Central memory CD8-positive, alpha-beta T cell (primary cell): ENCODE data around the gene ZDHHC5.
"Not testable (repeated sequence)": the region's sequence is repeated elsewhere in the genome, so short reads cannot be mapped to it uniquely, and the experiment has no call there.

Source experiments
- ATAC-seq: fragments of 150-1000 bp; cut with Tn5 transposase; replicated peaks from 2 replicates; pipeline ENCODE4 v1.10.0; 2022; ENCODE audit warnings: mild to moderate bottlenecking, moderate FRiP score, moderate number of reproducible peaks; ENCODE audit not compliant: poor library complexity, severe bottlenecking; ENCODE audit errors: extremely low read depth
- DNase-seq, 2 donors: peaks; one replicate each; pipeline ENCODE4 v3.0.0; 2021; ENCODE audit warnings: low spot score in 2 of 2
- H3K27ac Mint-ChIP-seq: one replicate; pipeline ENCODE4 v1.8.0; 2022; ENCODE audit warnings: low read depth, mild to moderate bottlenecking, moderate library complexity, mixed read lengths
- H3K27me3 Mint-ChIP-seq: one replicate; pipeline ENCODE4 v1.8.0; 2022; ENCODE audit warnings: mixed read lengths
- H3K36me3 Mint-ChIP-seq: one replicate; pipeline ENCODE4 v1.8.0; 2022; ENCODE audit warnings: mild to moderate bottlenecking, moderate library complexity, mixed read lengths; ENCODE audit not compliant: insufficient read depth
- H3K4me1 Mint-ChIP-seq: one replicate; pipeline ENCODE4 v1.8.0; 2022; ENCODE audit warnings: mixed read lengths
- H3K4me3 Mint-ChIP-seq: one replicate; pipeline ENCODE4 v1.8.0; 2022; ENCODE audit warnings: mild to moderate bottlenecking, moderate library complexity, mixed read lengths
- H3K9me3 Mint-ChIP-seq: one replicate; pipeline ENCODE4 v1.8.0; 2022; ENCODE audit warnings: mixed read lengths

ZDHHC5 gene

GRCh38 chr11:57647960-57648800 is 19.7 kb upstream of the ZDHHC5 start:
- H3K36me3 Mint-ChIP-seq, result peaks cover 13% of the 10 kb centered on the region
- H3K9me3 Mint-ChIP-seq, result no peaks in the 10 kb centered on the region
- peak overlapping the region; percentile 83 for H3K4me3 Mint-ChIP-seq
- peaks cover 32% of the 10 kb centered on the region for H3K4me1 Mint-ChIP-seq
- peak overlapping the region; percentile 89 for H3K27ac Mint-ChIP-seq
- ATAC-seq, result no peak
- no peak for DNase-seq
- peaks cover 60% of the 10 kb centered on the region for H3K27me3 Mint-ChIP-seq

- Mint-ChIP-seq H3K27ac (peak overlapping the region; percentile 89), H3K4me1 (peaks cover 35% of the 10 kb centered on the region), H3K36me3 (peaks cover 13% of the 10 kb centered on the region), H3K4me3 (peak overlapping the region; percentile 83), H3K9me3 (no peaks in the 10 kb centered on the region), H3K27me3 (peaks cover 51% of the 10 kb centered on the region)
- ATAC-seq, result peak; percentile 9
- DNase-seq, result no peak
These were observed 18.8 kb upstream of the ZDHHC5 start for GRCh38 chr11:57648801-57649735.

GRCh38 chr11:57649826-57650738 is 17.8 kb upstream of the ZDHHC5 start, which contains the start of gene YPEL4:
TSS of gene YPEL4 (minus strand) at chr11:57649912. CDS start at chr11:57647107, 2,805 bp downstream.
- H3K36me3 Mint-ChIP-seq, result peaks cover 13% of the 10 kb centered on the region
- peaks cover 35% of the 10 kb centered on the region for H3K4me1 Mint-ChIP-seq
- ATAC-seq (peak; percentile 89), DNase-seq (peak; percentile 48 to 55)
- peak within 1 kb of the TSS; percentile 89 for H3K27ac Mint-ChIP-seq
- no peaks in the 10 kb centered on the region for H3K9me3 Mint-ChIP-seq
- peaks cover 41% of the 10 kb centered on the region for H3K27me3 Mint-ChIP-seq
- H3K4me3 Mint-ChIP-seq, result peak within 1 kb of the TSS; percentile 83

- no peak for ATAC-seq
- Mint-ChIP-seq H3K36me3 (peaks cover 13% of the 10 kb centered on the region), H3K27ac (no peak overlapping the region), H3K4me1 (peaks cover 35% of the 10 kb centered on the region), H3K9me3 (no peaks in the 10 kb centered on the region), H3K27me3 (peaks cover 36% of the 10 kb centered on the region), H3K4me3 (no peak overlapping the region)
- DNase-seq, result no peak
These were observed 17.2 kb upstream of the ZDHHC5 start for GRCh38 chr11:57650739-57651090.

GRCh38 chr11:57651408-57651807 is 16.5 kb upstream of the ZDHHC5 start:
- peak overlapping the region; percentile 52 for H3K27ac Mint-ChIP-seq
- ATAC-seq, result no peak
- no peak overlapping the region for H3K4me3 Mint-ChIP-seq
- peaks cover 33% of the 10 kb centered on the region for H3K4me1 Mint-ChIP-seq
- H3K36me3 Mint-ChIP-seq, result peaks cover 13% of the 10 kb centered on the region
- no peak for DNase-seq
- H3K27me3 Mint-ChIP-seq, result peaks cover 29% of the 10 kb centered on the region
- H3K9me3 Mint-ChIP-seq, result no peaks in the 10 kb centered on the region

GRCh38 chr11:57652230-57652629 is 15.7 kb upstream of the ZDHHC5 start:
- Mint-ChIP-seq H3K27me3 (peaks cover 21% of the 10 kb centered on the region), H3K4me1 (peaks cover 33% of the 10 kb centered on the region), H3K36me3 (peaks cover 14% of the 10 kb centered on the region), H3K27ac (peak overlapping the region; percentile 52), H3K4me3 (peak overlapping the region; percentile 23)
- not testable (repeated sequence) for H3K9me3 Mint-ChIP-seq, ATAC-seq, DNase-seq

GRCh38 chr11:57652662-57653061 is 15.3 kb upstream of the ZDHHC5 start:
- Mint-ChIP-seq H3K9me3 (no peaks in the 10 kb centered on the region), H3K27ac (peak overlapping the region; percentile 52), H3K27me3 (peaks cover 17% of the 10 kb centered on the region), H3K36me3 (peaks cover 18% of the 10 kb centered on the region), H3K4me1 (peaks cover 37% of the 10 kb centered on the region), H3K4me3 (peak overlapping the region; percentile 23)
- no peak for ATAC-seq
- DNase-seq, result no peak

- no peak for ATAC-seq
- Mint-ChIP-seq H3K27me3 (peaks cover 12% of the 10 kb centered on the region), H3K4me1 (peaks cover 42% of the 10 kb centered on the region), H3K36me3 (peaks cover 23% of the 10 kb centered on the region), H3K4me3 (no peak overlapping the region), H3K27ac (peak overlapping the region; percentile 52), H3K9me3 (no peaks in the 10 kb centered on the region)
- no peak for DNase-seq
These were observed 14.8 kb upstream of the ZDHHC5 start for GRCh38 chr11:57653163-57653562.

- Mint-ChIP-seq H3K27ac (peak overlapping the region; percentile 93), H3K4me3 (peak overlapping the region; percentile 96), H3K36me3 (peaks cover 35% of the 10 kb centered on the region), H3K4me1 (peaks cover 26% of the 10 kb centered on the region), H3K9me3 (no peaks in the 10 kb centered on the region), H3K27me3 (no peaks in the 10 kb centered on the region)
- ATAC-seq, result no peak
- no peak for DNase-seq
These were observed 11.1 kb upstream of the ZDHHC5 start for GRCh38 chr11:57656885-57657193.

- DNase-seq (peak; percentile 96 to 97), ATAC-seq (peak; percentile 98)
- H3K27me3 Mint-ChIP-seq, result no peaks in the 10 kb centered on the region
- peaks cover 36% of the 10 kb centered on the region for H3K36me3 Mint-ChIP-seq
- H3K27ac Mint-ChIP-seq, result peak within 1 kb of the TSS; percentile 93
- no peaks in the 10 kb centered on the region for H3K9me3 Mint-ChIP-seq
- H3K4me1 Mint-ChIP-seq, result peaks cover 26% of the 10 kb centered on the region
- peak within 1 kb of the TSS; percentile 96 for H3K4me3 Mint-ChIP-seq
These were observed 10.5 kb upstream of the ZDHHC5 start, which contains the start of gene CLP1 for GRCh38 chr11:57657194-57658022. TSS of gene CLP1 (plus strand) at chr11:57657762. CDS start at chr11:57659477, 1,715 bp downstream.

- Mint-ChIP-seq H3K27ac (peak overlapping the region; percentile 93), H3K4me3 (peak overlapping the region; percentile 96), H3K36me3 (peaks cover 36% of the 10 kb centered on the region), H3K27me3 (no peaks in the 10 kb centered on the region), H3K4me1 (peaks cover 24% of the 10 kb centered on the region), H3K9me3 (no peaks in the 10 kb centered on the region)
- DNase-seq (no peak), ATAC-seq (peak; percentile 41)
These were observed 9.9 kb upstream of the ZDHHC5 start for GRCh38 chr11:57658023-57658361.
